ENCODE data around the gene STAT4.

The STAT4 gene

GRCh38 chr2:191081411-191082155 lies 69.2 kb downstream of the STAT4 start:
- DNase-seq, result no peak

GRCh38 chr2:191078165-191078867 lies 72.5 kb downstream of the STAT4 start:
- DNase-seq, result no peak

DNA sequence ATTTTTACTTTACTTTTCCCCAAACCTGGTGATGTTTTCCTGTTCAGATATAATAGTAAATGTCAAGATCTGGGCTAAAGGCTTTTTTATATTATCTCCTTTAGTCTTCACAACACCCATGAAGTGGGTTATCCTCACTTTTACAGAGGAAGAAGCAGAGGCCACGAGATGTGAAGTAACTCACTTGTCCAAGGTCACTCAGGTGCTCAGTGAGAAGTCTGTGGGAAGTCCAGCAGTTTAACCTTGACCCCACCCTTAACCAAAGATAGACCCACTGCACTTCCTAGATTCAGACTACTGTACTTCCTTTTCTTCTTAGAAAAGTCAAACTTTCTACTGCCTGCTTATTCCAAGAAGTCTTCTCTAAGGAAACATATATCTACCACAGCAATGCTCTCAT lies 80.5 kb downstream of the STAT4 start:
- no peak for DNase-seq

DNA sequence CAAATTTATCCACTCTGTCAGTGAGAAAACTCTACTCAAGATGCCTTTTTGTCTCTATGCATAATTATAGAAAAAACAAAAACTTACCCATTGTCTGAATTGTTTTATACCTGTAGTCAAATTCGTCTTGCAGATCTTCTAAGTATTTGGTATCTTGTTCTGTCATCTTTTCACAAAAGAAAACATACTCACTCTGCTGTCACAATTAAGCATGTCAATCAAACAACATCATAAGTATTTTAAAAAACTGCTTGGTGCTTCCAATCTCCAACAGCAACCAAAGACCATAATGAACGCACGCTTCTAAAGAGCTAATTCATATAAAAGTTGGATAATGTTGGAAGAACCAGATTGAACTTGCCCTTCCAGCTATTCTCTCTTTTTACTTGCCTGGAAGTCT lies 81.2 kb downstream of the STAT4 start:
- no peak for DNase-seq

- no peak for DNase-seq
Observed at GRCh38 chr2:191066919-191067233, 83.9 kb downstream of the STAT4 start.

GRCh38 chr2:191066197-191066918 lies 84.4 kb downstream of the STAT4 start:
- DNase-seq, result no peak

GRCh38 chr2:191065785-191066184 lies 85.0 kb downstream of the STAT4 start:
- DNase-seq, result no peak

DNA sequence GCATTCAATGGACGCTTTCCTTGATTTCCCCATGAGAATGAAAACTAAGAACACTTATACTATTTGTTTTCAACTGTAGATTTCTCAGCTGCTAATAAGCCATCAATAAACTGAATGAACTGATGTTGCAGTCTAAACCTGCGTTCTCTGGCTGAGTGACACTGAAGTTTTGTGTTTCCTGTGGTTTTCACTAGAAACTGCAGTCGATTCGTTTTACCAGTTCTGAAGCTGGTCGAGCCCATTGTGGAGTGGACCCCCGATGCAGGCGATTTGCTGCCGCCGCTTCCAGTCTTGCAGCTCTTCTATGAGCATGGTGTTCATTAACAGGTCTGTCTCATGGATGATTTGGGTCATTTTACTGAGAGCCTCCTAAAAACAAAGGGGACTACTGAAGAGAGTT lies 86.2 kb downstream of the STAT4 start:
- no peak for DNase-seq

DNA sequence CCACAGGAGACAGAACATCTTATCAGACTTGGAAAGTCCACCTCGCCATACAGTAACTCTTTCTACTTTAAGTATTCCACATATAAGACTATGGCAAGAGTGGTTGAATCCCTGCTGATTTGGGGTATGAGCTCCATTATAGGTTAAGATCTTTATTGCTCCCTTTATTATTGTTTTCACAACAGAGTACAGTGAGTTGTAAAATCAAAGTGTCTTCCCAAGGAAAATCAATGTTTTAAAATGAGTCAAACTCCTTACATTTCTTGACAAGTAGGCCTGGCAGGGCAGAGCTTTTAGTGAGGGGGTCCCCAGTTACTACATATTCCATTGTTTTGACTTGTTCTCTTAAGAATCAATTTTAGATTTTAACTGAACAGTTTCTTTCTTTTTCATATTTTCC lies 87.2 kb downstream of the STAT4 start:
- DNase-seq, result no peak

GRCh38 chr2:191061381-191061980 lies 89.3 kb downstream of the STAT4 start:
- DNase-seq, result no peak

- no peak for DNase-seq
Observed at GRCh38 chr2:191059308-191059707, 91.5 kb downstream of the STAT4 start.

GRCh38 chr2:191056228-191056627 lies 94.6 kb downstream of the STAT4 start:
- DNase-seq, result no peak

GRCh38 chr2:191053256-191053655 lies 97.5 kb downstream of the STAT4 start:
- no peak for DNase-seq

DNA sequence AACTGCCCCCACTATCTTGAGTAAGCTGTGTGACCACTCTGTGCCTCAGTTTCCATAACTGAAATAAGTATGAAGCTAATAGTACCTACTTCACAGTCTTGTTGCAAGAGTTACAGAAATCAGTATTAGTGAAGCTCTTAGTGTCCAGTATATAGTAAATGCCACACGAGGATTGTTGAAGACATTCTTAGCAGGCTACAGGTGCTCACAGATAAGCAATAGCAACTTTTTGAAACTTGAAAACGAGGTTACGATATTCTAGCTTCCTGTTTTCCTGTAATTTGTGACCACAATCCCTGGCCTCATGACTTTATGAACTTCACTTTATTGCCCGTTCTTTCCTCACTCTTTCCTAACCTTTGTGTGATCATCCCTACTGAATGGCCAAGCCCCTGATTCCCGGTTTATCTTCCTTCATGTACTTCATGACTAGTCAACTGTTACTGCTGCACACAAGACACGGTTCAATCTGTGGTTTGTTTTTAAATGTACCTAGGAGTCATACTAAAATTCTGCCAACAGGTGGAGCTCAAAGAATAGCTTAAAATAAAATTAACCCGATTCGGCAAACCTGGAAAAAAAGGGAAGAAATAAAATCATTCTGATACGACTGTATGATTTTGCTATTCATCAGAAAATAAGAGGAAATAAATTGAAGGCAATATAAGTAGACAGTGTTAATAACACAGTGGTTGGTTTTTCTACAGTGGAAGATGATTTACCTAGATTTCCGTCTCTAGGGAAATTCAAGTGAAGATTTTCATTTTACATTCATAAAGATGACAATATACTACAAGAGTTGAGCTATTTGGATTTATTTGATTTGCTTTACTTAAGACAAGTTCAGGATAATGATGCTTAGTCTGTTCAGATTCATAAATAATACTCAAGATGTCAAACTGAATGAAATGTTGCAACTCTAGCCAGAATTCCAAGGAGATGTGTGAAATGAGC lies 98.7 kb downstream of the STAT4 start:
- DNase-seq, result peak; percentile 6

DNA sequence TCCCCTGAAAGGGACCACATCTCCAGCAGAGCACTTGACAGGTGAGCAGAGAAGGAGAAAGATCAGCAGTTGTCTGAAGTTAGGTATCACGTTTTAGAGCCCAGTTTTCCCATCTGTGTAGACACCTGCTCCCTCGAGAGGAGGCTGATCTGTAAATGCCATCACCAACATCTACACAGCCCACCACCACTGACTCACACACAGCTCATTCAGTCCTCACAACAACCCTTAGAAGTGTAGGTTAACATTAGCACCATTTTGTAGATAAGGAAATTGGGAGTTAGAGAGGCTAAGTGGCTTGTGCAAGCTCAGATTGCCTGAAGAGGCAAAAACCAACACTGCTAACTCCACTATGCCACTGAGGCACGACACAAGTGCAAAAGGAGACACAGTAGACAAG lies 99.6 kb downstream of the STAT4 start:
- DNase-seq, result no peak

DNA sequence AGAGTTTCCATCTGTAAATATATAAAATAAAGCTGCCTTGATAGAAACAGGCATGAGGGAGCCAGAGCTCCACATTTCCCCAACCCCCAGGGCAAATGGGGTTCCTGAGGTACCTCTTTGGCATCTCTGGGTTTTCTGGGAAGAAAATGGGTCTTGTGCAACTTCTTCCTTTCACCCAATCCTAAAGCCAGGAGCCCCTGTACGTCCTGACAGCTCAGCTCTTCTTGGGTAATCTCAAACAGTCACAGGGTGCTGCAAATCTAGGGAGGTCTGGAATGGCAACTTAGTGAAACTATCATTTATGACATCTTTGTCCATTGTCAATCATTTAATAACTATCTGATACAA lies 100.2 kb downstream of the STAT4 start:
- no peak for DNase-seq

DNA sequence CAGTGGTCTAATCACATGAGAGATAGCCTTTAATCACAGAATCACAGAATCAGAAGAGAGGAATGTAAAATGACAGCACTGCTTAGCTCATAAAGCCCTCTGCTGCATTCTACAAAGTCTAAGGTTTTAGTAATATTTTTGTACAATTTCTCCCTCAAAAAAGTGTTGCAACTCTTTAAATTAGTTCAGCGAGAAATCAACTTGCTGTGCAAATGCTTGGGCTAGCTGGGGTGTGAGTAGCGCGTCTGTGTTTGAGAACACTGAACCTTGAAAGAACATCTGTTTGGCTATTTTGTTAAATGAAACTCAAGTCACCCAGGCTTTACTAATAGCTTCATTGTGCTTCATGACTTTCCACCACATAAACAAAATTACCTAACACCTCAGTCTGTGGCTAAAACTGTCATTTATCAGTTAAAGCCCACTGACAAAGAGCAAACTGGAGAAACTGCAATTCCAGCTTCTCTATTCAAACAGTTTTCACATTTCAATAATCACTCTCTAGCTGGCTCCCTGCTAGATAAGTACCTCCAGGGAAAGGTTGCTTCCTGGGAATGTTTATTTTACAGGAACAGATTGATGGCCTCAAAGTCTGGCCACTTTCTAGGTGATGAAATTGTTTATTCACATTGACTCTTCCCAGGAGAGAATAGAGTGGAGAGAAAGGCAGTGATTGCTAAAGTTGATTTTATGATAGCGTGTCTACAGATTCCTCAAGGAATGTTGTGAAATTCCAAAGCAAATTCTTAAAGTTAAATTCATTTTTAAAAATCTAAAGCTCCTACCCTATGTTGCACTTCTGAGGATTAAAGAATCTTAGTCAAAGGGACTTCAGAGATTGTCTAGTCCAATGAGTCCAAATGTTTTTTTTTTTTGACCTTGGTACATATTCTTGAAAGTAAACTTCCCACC lies 100.8 kb downstream of the STAT4 start:
- no peak for DNase-seq

- no peak for DNase-seq
Observed at GRCh38 chr2:191048073-191048472, 102.7 kb downstream of the STAT4 start.

DNA sequence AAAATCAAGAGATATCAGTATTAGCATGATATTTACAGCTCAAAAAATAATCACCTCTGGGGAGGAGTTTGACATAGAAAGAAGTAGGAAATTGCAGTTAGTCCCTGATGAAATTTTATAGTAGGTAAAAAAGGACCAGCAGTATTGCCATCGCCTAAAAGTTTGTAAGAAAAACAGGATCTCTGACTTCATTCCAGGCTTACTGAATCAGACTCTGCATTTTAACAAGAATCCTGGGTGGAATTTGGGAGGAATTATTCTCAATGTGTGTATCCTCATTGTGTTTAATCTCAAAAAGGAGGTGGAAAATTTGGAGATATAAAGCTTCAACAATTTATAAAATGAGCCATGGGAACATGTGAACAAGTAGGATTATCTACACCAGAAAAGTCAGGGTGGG lies 105.7 kb downstream of the STAT4 start:
- no peak for DNase-seq

GRCh38 chr2:191043438-191043837 lies 107.4 kb downstream of the STAT4 start:
- no peak for DNase-seq

- peak; percentile 64 for DNase-seq
Observed at GRCh38 chr2:191041418-191042161, 109.2 kb downstream of the STAT4 start.

All from NCI-H1105 (cell line).